C4-2B (cell line): ENCODE results near the gene PLOD1.

Experiments used
- ZFX ChIP-seq: fragments of 450-650 bp; IDR thresholded peaks from 2 replicates; pipeline ENCODE4 v1.6.1; 2017
- TF ChIP-seq, protein P1 (sequence below): fragments of 450-650 bp; conservative IDR thresholded peaks from 2 replicates; pipeline ENCODE4 v1.5.1; 2017; ENCODE audit warnings: mild to moderate bottlenecking

DNA sequence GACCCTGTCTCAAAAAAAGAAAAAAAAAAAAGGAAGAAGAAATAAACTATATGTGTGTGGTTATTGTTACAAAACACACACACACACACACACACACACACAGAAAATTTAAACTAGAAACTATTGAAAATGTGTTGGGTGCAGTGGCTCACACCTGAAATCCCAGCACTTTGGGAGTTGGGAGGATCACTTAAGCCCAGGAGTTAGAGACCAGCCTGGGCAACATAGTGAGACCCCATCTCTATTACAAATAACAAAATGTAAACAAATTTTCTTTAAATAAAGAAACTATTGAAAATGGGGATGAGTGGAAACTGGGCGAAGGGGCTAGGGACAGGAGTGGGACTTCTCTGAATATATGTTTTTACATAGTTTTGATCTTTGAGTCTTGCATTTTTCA lies 31.3 kb upstream of the PLOD1 start:
- TF ChIP-seq, protein P1, sequence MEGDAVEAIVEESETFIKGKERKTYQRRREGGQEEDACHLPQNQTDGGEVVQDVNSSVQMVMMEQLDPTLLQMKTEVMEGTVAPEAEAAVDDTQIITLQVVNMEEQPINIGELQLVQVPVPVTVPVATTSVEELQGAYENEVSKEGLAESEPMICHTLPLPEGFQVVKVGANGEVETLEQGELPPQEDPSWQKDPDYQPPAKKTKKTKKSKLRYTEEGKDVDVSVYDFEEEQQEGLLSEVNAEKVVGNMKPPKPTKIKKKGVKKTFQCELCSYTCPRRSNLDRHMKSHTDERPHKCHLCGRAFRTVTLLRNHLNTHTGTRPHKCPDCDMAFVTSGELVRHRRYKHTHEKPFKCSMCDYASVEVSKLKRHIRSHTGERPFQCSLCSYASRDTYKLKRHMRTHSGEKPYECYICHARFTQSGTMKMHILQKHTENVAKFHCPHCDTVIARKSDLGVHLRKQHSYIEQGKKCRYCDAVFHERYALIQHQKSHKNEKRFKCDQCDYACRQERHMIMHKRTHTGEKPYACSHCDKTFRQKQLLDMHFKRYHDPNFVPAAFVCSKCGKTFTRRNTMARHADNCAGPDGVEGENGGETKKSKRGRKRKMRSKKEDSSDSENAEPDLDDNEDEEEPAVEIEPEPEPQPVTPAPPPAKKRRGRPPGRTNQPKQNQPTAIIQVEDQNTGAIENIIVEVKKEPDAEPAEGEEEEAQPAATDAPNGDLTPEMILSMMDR: no peak
- no peak for TF ChIP-seq ZFX
